ENCODE measurements around the gene APLP1. TPM values are rescaled to one million over a fixed set of nuclear protein-coding genes. Genes with fewer than 3 reads are reported as not detected.

The APLP1 gene
- total RNA-seq, 6 experiments from 2014 or later, result 24.3 to 39.7 (median 38.1) TPM

DNA sequence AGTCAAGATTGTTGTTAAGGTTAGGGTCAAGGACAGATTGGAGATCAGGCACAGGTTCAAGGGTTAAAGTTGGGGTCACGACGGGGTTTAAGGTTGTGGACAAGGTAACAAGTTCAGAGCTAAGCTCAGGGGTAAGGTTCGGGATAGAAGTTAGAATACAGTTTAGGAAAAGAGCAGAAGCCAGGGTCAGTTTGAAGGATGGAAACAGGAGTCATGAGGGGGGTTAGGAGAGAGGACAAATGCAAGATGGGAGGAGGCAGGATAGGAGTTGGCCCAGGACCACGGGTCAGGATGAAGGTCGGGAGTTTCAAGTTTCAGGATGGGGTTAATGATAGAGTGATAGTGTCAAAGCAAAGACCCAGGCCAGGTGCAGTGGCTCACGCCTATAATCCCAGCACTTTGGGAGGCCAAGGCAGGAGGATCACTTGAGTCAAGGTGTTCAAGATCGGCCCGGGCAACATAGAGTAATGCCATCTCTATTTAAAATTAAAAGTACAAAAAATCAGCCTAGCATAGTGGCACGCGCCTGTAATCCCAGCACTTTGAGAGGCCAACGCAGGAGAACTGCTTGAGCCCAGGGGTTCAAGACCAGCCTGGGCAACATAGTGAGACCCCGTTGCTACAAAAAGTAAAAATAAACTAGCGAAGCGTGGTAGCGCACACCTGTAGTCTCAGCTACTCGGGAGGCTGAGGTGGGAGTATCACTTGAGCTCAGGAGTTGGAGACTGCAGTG is 23.7 kb upstream of the APLP1 start:
- Mint-ChIP-seq H3K4me1 (ENCODE audit: low read depth) (peaks cover 5% of the 10 kb centered on the region; the same call in 1 of the 2 replicates), H3K4me3 (peak overlapping the region; percentile 14; the same call in 1 of the 2 replicates), H3K27me3 (ENCODE audit: insufficient read depth) (peaks cover 48% of the 10 kb centered on the region)

DNA sequence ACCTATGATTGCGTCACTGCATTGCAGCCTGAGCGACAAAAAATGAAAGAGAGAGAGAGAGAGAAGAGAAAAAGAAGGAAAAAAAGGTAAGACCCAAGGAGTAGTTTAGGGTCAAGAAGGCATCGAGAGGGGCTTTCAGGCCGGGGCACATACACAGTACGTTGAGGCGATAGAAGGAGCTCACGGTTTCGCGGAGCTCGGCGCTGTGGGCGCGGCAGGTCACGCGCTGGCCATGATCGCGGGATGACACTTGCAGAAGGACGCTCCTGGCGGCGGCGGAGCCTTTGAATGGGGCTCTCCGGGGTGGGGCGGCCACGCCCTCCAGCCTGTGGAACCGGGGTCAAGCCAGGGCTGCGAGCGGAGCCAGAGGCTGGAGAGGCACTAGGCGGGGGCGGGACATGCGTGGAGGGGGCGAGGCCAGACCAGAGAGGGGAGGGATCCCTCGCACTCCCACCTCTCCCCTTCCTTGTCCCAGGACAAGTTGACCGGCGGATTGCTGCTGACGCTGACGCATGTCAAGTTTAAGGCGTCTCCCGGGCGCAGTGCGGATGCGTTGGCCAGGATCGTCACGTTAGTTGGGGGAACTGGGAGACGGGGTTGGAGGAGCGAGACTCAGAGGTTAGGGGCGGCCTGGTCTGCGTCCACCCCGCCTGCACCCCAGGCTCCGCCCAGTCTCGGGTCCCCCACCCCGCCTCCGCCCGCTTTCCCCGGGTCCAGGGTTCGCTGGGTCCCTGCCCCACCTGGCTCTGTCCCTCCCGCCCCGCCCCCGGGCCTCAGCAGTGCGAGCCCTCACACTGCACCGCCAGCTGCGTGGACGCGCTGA is 22.9 kb upstream of the APLP1 start:
- DNase-seq, result no peak
- H3K4me1 Mint-ChIP-seq (ENCODE audit: low read depth), result peaks cover 5% of the 10 kb centered on the region; the same call in 1 of the 2 replicates
- peaks cover 53% of the 10 kb centered on the region for H3K27me3 Mint-ChIP-seq (ENCODE audit: insufficient read depth)
- H3K4me3 Mint-ChIP-seq, result peak overlapping the region; percentile 14; the same call in 1 of the 2 replicates
- no peaks in the 10 kb centered on the region for H3K36me3 Mint-ChIP-seq (ENCODE audit: low read depth)
- H3K9me3 Mint-ChIP-seq, result peaks cover 9% of the 10 kb centered on the region
- no peak overlapping the region for H3K27ac Mint-ChIP-seq
- TF ChIP-seq, protein P1, sequence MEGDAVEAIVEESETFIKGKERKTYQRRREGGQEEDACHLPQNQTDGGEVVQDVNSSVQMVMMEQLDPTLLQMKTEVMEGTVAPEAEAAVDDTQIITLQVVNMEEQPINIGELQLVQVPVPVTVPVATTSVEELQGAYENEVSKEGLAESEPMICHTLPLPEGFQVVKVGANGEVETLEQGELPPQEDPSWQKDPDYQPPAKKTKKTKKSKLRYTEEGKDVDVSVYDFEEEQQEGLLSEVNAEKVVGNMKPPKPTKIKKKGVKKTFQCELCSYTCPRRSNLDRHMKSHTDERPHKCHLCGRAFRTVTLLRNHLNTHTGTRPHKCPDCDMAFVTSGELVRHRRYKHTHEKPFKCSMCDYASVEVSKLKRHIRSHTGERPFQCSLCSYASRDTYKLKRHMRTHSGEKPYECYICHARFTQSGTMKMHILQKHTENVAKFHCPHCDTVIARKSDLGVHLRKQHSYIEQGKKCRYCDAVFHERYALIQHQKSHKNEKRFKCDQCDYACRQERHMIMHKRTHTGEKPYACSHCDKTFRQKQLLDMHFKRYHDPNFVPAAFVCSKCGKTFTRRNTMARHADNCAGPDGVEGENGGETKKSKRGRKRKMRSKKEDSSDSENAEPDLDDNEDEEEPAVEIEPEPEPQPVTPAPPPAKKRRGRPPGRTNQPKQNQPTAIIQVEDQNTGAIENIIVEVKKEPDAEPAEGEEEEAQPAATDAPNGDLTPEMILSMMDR (IDR thresholded peaks at IDR 0.05), result no peak

More for the DNA sequence above, 23.7 kb upstream of the APLP1 start:
- Mint-ChIP-seq H3K27ac (no peak overlapping the region), H3K9me3 (peaks cover 9% of the 10 kb centered on the region), H3K36me3 (ENCODE audit: low read depth) (no peaks in the 10 kb centered on the region)
- no peak for DNase-seq
- TF ChIP-seq, protein P1 (IDR thresholded peaks at IDR 0.05), result no peak

DNA sequence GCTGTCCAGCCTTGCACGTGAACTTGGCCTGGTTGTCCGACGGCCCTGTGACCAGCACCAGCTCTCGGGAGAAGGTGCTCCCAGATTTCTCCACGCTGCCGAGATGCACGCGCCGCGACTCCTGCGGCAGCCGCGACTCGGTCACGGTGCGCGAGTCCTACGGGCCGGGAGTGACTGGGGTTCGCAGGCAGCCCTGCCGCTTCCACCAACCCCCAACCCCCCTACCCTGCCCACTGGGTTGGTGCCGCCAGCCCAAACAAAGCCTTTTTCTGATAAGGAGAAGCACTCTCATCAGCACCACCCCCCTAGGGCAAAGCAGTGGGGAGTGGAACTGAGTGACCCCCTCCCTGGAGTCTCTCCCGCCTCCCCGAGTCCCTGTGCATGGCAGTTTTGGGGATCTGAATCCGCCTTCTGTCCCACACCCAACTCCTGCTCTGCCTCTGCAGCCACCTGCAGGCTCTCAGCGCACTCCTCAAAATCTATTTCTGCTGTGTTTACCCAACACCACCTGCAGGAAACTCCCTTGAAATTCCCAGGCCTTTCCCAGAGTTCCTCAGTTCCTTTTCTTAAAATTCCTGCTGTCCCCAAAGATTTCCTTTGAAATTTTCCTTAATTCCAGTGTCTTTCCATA is 22.2 kb upstream of the APLP1 start:
- H3K4me3 Mint-ChIP-seq, result no peak overlapping the region
- H3K4me1 Mint-ChIP-seq (ENCODE audit: low read depth), result peaks cover 5% of the 10 kb centered on the region; the same call in 1 of the 2 replicates
- no peaks in the 10 kb centered on the region for H3K36me3 Mint-ChIP-seq (ENCODE audit: low read depth)
- peaks cover 9% of the 10 kb centered on the region for H3K9me3 Mint-ChIP-seq
- H3K27me3 Mint-ChIP-seq (ENCODE audit: insufficient read depth), result peaks cover 60% of the 10 kb centered on the region
- TF ChIP-seq, protein P1 (IDR thresholded peaks at IDR 0.05), result no peak
- H3K27ac Mint-ChIP-seq, result no peak overlapping the region
- DNase-seq, result no peak

DNA sequence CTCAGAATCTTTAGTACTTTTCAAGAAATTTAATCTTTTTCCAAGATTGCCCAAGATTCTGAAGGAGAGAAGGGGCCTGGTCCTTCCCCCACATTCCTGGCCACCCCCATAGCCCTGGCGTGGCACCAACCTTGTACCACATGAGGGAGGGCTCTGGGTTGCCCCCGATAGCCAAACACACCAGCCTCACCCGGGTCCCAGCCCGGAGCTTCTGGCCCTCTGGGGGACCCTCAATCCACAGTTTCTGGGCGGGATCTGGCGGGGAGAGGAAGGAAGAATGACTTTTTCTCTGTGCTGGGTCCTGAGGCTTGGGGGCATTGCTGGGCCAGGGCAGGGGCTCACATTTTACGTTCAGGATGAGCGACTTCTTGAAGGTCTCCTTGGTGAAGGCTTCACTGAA is 20.5 kb upstream of the APLP1 start:
- Mint-ChIP-seq H3K9me3 (peaks cover 9% of the 10 kb centered on the region), H3K4me1 (ENCODE audit: low read depth) (peaks cover 5% of the 10 kb centered on the region; the same call in 1 of the 2 replicates), H3K36me3 (ENCODE audit: low read depth) (no peaks in the 10 kb centered on the region), H3K27me3 (ENCODE audit: insufficient read depth) (peaks cover 67% of the 10 kb centered on the region), H3K4me3 (no peak overlapping the region), H3K27ac (no peak overlapping the region)
- TF ChIP-seq, protein P1 (IDR thresholded peaks at IDR 0.05), result no peak
- no peak for DNase-seq

DNA sequence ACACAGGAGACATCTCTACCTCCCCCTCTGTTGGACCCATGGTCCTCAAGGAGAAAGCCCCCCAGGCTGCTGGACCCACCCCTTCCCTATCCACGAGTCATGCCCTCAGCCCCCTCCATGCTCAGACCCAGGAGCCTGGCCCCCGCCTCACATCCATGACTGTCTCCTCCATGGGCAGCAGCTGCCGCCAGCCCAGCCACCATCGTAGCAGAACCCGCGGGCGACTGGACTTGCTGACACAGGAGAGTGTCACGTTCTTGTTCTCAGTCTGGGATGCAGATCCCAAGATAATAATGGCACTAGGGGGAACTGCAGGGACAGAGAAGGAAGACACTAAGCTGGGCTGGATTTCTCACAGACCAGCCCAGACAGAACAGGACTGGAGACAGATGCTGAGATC is 19.9 kb upstream of the APLP1 start:
- Mint-ChIP-seq H3K27me3 (ENCODE audit: insufficient read depth) (peaks cover 65% of the 10 kb centered on the region), H3K4me3 (no peak overlapping the region), H3K27ac (no peak overlapping the region), H3K4me1 (ENCODE audit: low read depth) (peaks cover 5% of the 10 kb centered on the region; the same call in 1 of the 2 replicates), H3K9me3 (peaks cover 9% of the 10 kb centered on the region), H3K36me3 (ENCODE audit: low read depth) (no peaks in the 10 kb centered on the region)
- no peak for DNase-seq
- TF ChIP-seq, protein P1 (IDR thresholded peaks at IDR 0.05), result no peak
